ENCODE data around the gene NOL4L. TPM values are rescaled to one million over a fixed set of nuclear protein-coding genes. Genes with fewer than 3 reads are reported as not detected.

Gene NOL4L
- total RNA-seq, 1 donor from 2014 or later: 19.7 TPM

GRCh38 chr20:32562495-32562911, 22.6 kb downstream of the NOL4L start:
- H3K27ac ChIP-seq: no peak overlapping the region
- peaks cover 20% of the 10 kb centered on the region for H3K27me3 ChIP-seq
- ATAC-seq: no peak
- intact Hi-C loops (cut with DNase I): no loop called here
- H3K36me3 ChIP-seq: no peaks in the 10 kb centered on the region
- no peaks in the 10 kb centered on the region for H3K4me1 ChIP-seq
- TF ChIP-seq CTCF (IDR thresholded peaks at IDR 0.05): no peak
- no peak for DNase-seq
- H3K9me3 ChIP-seq: no peaks in the 10 kb centered on the region
- H3K4me3 ChIP-seq: no peak overlapping the region

GRCh38 chr20:32560989-32561830, 23.9 kb downstream of the NOL4L start:
- H3K4me3 ChIP-seq: no peak overlapping the region
- TF ChIP-seq CTCF (IDR thresholded peaks at IDR 0.05): no peak
- no peak for DNase-seq
- no peaks in the 10 kb centered on the region for H3K9me3 ChIP-seq
- H3K4me1 ChIP-seq: no peaks in the 10 kb centered on the region
- ATAC-seq: no peak
- H3K27me3 ChIP-seq: peaks cover 20% of the 10 kb centered on the region
- intact Hi-C loops (cut with DNase I): no loop called here
- H3K27ac ChIP-seq: no peak overlapping the region
- H3K36me3 ChIP-seq: no peaks in the 10 kb centered on the region

GRCh38 chr20:32560482-32560988, 24.6 kb downstream of the NOL4L start:
- peaks cover 20% of the 10 kb centered on the region for H3K27me3 ChIP-seq
- ATAC-seq: no peak
- H3K36me3 ChIP-seq: no peaks in the 10 kb centered on the region
- intact Hi-C loops (cut with DNase I): no loop called here
- TF ChIP-seq CTCF (IDR thresholded peaks at IDR 0.05): no peak
- H3K27ac ChIP-seq: no peak overlapping the region
- no peaks in the 10 kb centered on the region for H3K4me1 ChIP-seq
- DNase-seq: no peak
- no peaks in the 10 kb centered on the region for H3K9me3 ChIP-seq
- H3K4me3 ChIP-seq: no peak overlapping the region

GRCh38 chr20:32559753-32560380, 25.3 kb downstream of the NOL4L start:
- DNase-seq (no peak), ATAC-seq (peak; percentile 17)
- no peak for TF ChIP-seq CTCF (IDR thresholded peaks at IDR 0.05)
- Histone ChIP-seq H3K9me3 (no peaks in the 10 kb centered on the region), H3K4me3 (no peak overlapping the region), H3K27me3 (peaks cover 20% of the 10 kb centered on the region), H3K4me1 (no peaks in the 10 kb centered on the region), H3K27ac (no peak overlapping the region), H3K36me3 (no peaks in the 10 kb centered on the region)
- intact Hi-C loops (cut with DNase I): no loop called here

- H3K36me3 ChIP-seq: no peaks in the 10 kb centered on the region
- ATAC-seq (no peak), DNase-seq (no peak)
- no peak for TF ChIP-seq CTCF (IDR thresholded peaks at IDR 0.05)
- no peaks in the 10 kb centered on the region for H3K4me1 ChIP-seq
- H3K4me3 ChIP-seq: no peak overlapping the region
- no peaks in the 10 kb centered on the region for H3K9me3 ChIP-seq
- H3K27ac ChIP-seq: no peak overlapping the region
- intact Hi-C loops (cut with DNase I): no loop called here
- peaks cover 20% of the 10 kb centered on the region for H3K27me3 ChIP-seq
Observed at GRCh38 chr20:32559205-32559752, 25.9 kb downstream of the NOL4L start.
